Spleen (tissue), 11 donors: Measurements from ENCODE around the gene CLDN20. TPM values are rescaled to one million over a fixed set of nuclear protein-coding genes. Genes with fewer than 3 reads are reported as not detected.

ENCODE experiments used
- DNase-seq: peaks from one replicate; pipeline ENCODE4 v3.0.0-alpha.2; 2020
- H3K27ac ChIP-seq, 8 donors: fragments of 200-600 bp; sonication (generic) in 7 of 8; 1 replicate in 4 of 8; 2 replicates in 4 of 8; pipeline versions ENCODE4 v1.5.0 to v1.8.0; 2016 to 2021; ENCODE audit warnings: inconsistent platforms in 4 of 8, mild to moderate bottlenecking in 4 of 8, moderate library complexity in 1 of 8
- H3K27me3 ChIP-seq, 7 donors: fragments of 200-600 bp; sonication (generic) in 6 of 7; replicated peaks in 1 of 7; 1 replicate in 4 of 7; 2 replicates in 3 of 7; pipeline versions ENCODE4 v1.5.0 to v1.8.0; 2016 to 2021; ENCODE audit warnings: inconsistent platforms in 3 of 7, mild to moderate bottlenecking in 1 of 7
- H3K36me3 ChIP-seq, 6 donors: fragments of 200-600 bp; sonication (generic) in 5 of 6; 1 replicate in 4 of 6; 2 replicates in 2 of 6; pipeline versions ENCODE4 v1.5.0 to v1.8.0; 2016 to 2021; ENCODE audit warnings: inconsistent platforms in 2 of 6
- H3K4me1 ChIP-seq, 6 donors: fragments of 200-600 bp; sonication (generic) in 5 of 6; 1 replicate in 3 of 6; 2 replicates in 3 of 6; pipeline versions ENCODE4 v1.5.0 to v1.8.0; 2016 to 2021; ENCODE audit warnings: inconsistent platforms in 3 of 6
- H3K4me3 ChIP-seq, 8 donors: fragments of 200-600 bp; sonication (generic) in 7 of 8; 1 replicate in 4 of 8; 2 replicates in 4 of 8; pipeline versions ENCODE4 v1.5.0 to v1.8.0; 2016 to 2021; ENCODE audit warnings: inconsistent platforms in 4 of 8, mild to moderate bottlenecking in 4 of 8, moderate library complexity in 2 of 8
- H3K9me3 ChIP-seq, 8 donors: fragments of 200-600 bp; sonication (generic) in 7 of 8; 1 replicate in 4 of 8; 2 replicates in 4 of 8; pipeline versions ENCODE4 v1.5.0 to v1.8.0; 2016 to 2021; ENCODE audit warnings: inconsistent platforms in 4 of 8
- CTCF ChIP-seq, 11 experiments: fragments of 200-600 bp in 7 of 11; fragments of 450-650 bp in 4 of 11; sonication (generic) in 4 of 11; IDR thresholded peaks in 8 of 11; conservative IDR thresholded peaks in 3 of 11; 1 replicate in 7 of 11; 2 replicates in 4 of 11; pipeline versions ENCODE4 v1.4.0 to v1.8.0; 2016 to 2021; ENCODE audit warnings: antibody characterized with exemption in 11 of 11, inconsistent platforms in 4 of 11, mild to moderate bottlenecking in 1 of 11
- POLR2A ChIP-seq, 3 donors: fragments of 450-650 bp; IDR thresholded peaks; one replicate each; pipeline ENCODE4 v1.5.1; 2017; ENCODE audit warnings: antibody characterized with exemption in 3 of 3, mild to moderate bottlenecking in 1 of 3
- POLR2AphosphoS5 ChIP-seq, 3 donors: sonication (generic); formaldehyde crosslinking; IDR thresholded peaks; one replicate each; pipeline ENCODE4 v1.5.1; 2017; ENCODE audit warnings: antibody characterized with exemption in 3 of 3
- WGBS, 5 donors: extraction: QIAGEN DNeasy Blood & Tissue Kit in 3 of 5; methylation state at CpG; one replicate each; pipeline versions ENCODE4 v1.1.5 to v1.1.7; 2013 to 2018; 5-methylcytosine and 5-hydroxymethylcytosine counted together
- intact Hi-C: fragments of 100-400 bp; cut with DNase I; formaldehyde crosslinking; loops from one replicate; pipeline ENCODE4 v1.15.0; 2023; ENCODE audit warnings: low total_unique reads
- polyA plus RNA-seq, 3 donors: library from polyadenylated mRNA; stranded (reverse); fragments of 200-250 nt; gene quantifications; one replicate each; pipeline ENCODE4 v1.2.1, GENCODE V29; 2013
- total RNA-seq, 7 donors: library from RNA; depleted of rRNA in 3 of 7; stranded (reverse); fragments of >200 nt in 3 of 7; fragmentation: NEBNext Ultra II Directional in 4 of 7; extraction: Animal tissue kit (Norgen Biotek cat#: 25700) in 4 of 7; gene quantifications; one replicate each; pipeline versions ENCODE4 v1.1.0 to v1.2.1, GENCODE V29; 2016 to 2021
- donor health status: healthy with polysubstance abuse.
- donor health status: DM: no; HTN: no; CAD: no; lungs with moderate emphysema.
- donor health status: DM: no; HTN: no; CAD: no.
- donor health status: Bipolar disorder and iron deficiency.
- donor health status: healthy.
- donor health status: DM: no; HTN: no; CAD: no.
- donor health status: DM: yes; HTN: yes; CAD: no.

CLDN20 gene
- total and polyA plus RNA-seq, 10 donors: not detected

GRCh38 chr6:155287762-155288161, 23.9 kb downstream of the CLDN20 start:
- intact Hi-C loops: no loop called here
- Histone ChIP-seq H3K27ac (no peak overlapping the region), H3K36me3 (peaks cover 0 to 80% (median 44%) of the 10 kb centered on the region in 6 donors), H3K4me3 (no peak overlapping the region), H3K4me1 (no peaks in the 10 kb centered on the region), H3K9me3 (no peaks in the 10 kb centered on the region), H3K27me3 (no peaks in the 10 kb centered on the region)
- TF ChIP-seq CTCF (IDR thresholded peaks at IDR 0.05 in 8 of 11, conservative IDR thresholded peaks at IDR 0.05 in 3 of 11) (no peak), POLR2AphosphoS5 (IDR thresholded peaks at IDR 0.05) (no peak), POLR2A (IDR thresholded peaks at IDR 0.05) (no peak)
- no peak for DNase-seq
- 91 to 95% (median 92%) methylated on average over 2 of the region's 2 CpGs for WGBS, 5 donors

GRCh38 chr6:155290491-155290890, 26.7 kb downstream of the CLDN20 start:
- TF ChIP-seq POLR2A (IDR thresholded peaks at IDR 0.05) (no peak), CTCF (IDR thresholded peaks at IDR 0.05 in 8 of 11, conservative IDR thresholded peaks at IDR 0.05 in 3 of 11) (no peak), POLR2AphosphoS5 (IDR thresholded peaks at IDR 0.05) (no peak)
- intact Hi-C loops: no loop called here
- Histone ChIP-seq H3K27ac (no peak overlapping the region), H3K4me3 (no peak overlapping the region), H3K36me3 (peaks cover 0 to 80% (median 37%) of the 10 kb centered on the region in 6 donors), H3K27me3 (no peaks in the 10 kb centered on the region), H3K4me1 (no peaks in the 10 kb centered on the region), H3K9me3 (no peaks in the 10 kb centered on the region)
- 91 to 97% (median 95%) methylated on average over 5 of the region's 5 CpGs for WGBS, 5 donors
- DNase-seq: no peak

- no peak for DNase-seq
- intact Hi-C loops: no loop called here
- no peaks in the 10 kb centered on the region for H3K27me3 ChIP-seq
- TF ChIP-seq POLR2AphosphoS5 (IDR thresholded peaks at IDR 0.05) (no peak), POLR2A (IDR thresholded peaks at IDR 0.05) (no peak), CTCF (IDR thresholded peaks at IDR 0.05 in 8 of 11, conservative IDR thresholded peaks at IDR 0.05 in 3 of 11) (no peak)
- H3K27ac ChIP-seq: no peak overlapping the region
- 87 to 95% (median 91%) methylated on average over 3 of the region's 3 CpGs for WGBS, 5 donors
- no peak overlapping the region for H3K4me3 ChIP-seq
- no peaks in the 10 kb centered on the region for H3K9me3 ChIP-seq
- H3K4me1 ChIP-seq: no peaks in the 10 kb centered on the region
- peaks cover 0 to 84% (median 38%) of the 10 kb centered on the region in 6 donors for H3K36me3 ChIP-seq
Measured at GRCh38 chr6:155291291-155291690, 27.5 kb downstream of the CLDN20 start.

- TF ChIP-seq POLR2AphosphoS5 (IDR thresholded peaks at IDR 0.05) (no peak), CTCF (IDR thresholded peaks at IDR 0.05 in 8 of 11, conservative IDR thresholded peaks at IDR 0.05 in 3 of 11) (no peak), POLR2A (IDR thresholded peaks at IDR 0.05) (no peak)
- no peaks in the 10 kb centered on the region for H3K9me3 ChIP-seq
- H3K4me3 ChIP-seq: no peak overlapping the region
- intact Hi-C loops: no loop called here
- 69 to 97% (median 79%) methylated on average over 5 of the region's 5 CpGs for WGBS, 5 donors
- H3K4me1 ChIP-seq: no peaks in the 10 kb centered on the region
- H3K36me3 ChIP-seq: peaks cover 0 to 96% (median 49%) of the 10 kb centered on the region in 6 donors
- H3K27me3 ChIP-seq: no peaks in the 10 kb centered on the region
- no peak for DNase-seq
- H3K27ac ChIP-seq: no peak overlapping the region
Measured at GRCh38 chr6:155292711-155293110, 28.9 kb downstream of the CLDN20 start.
